ENCODE data around the gene ZFR2. TPM values are rescaled to one million over a fixed set of nuclear protein-coding genes. Genes with fewer than 3 reads are reported as not detected.

The ZFR2 gene
- polyA plus RNA-seq, 3 donors: not detected

DNA sequence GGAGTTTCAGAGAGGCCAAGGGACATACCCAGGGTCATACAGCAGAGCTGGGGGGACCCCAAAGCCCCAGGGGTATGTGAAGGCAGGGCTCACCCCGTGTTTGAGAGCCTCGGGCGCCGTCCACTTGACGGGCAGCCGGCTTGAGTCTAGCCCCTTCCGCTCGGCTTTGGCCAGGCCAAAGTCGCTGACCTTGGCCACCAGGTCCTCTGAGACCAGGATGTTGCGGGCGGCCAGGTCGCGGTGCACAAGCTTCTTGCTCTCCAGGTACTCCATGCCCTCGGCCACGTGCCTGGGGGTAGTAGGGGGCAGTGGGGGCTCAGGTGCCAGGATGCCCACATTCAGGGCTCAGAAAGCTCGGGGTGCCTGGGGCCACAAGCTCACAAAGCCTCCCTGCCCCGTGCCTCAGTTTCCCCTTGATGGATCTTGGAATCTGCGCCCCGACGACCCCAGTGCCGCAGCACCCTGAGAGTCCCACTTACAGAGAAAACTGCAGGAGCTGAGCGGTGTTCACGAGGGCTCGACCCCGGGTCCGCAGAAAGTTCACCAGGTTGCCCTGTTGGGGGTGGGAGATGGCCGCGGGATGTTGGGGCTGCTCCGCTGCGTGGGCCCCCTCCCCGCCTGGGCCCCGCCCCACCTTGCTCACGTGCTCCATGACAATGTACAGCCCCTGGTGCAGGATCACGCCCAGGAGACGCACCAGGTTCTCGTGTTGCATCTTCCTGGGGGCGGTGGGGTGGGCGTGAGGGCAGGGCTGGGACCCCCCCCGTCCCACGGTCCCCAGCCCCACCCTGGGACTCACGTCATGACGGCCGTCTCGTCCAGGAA is 89.7 kb downstream of the ZFR2 start:
- Histone ChIP-seq H3K4me1 (ENCODE audit: control insufficient read depth in 1 of 2, insufficient read depth in 2 of 2, low read length in 2 of 2) (no peaks in the 10 kb centered on the region), H2AFZ (ENCODE audit: insufficient read depth, low read depth, low read length, poor library complexity, severe bottlenecking) (no peak overlapping the region), H3K79me2 (ENCODE audit: insufficient read depth, low read length) (no peaks in the 10 kb centered on the region), H3K9ac (ENCODE audit: insufficient read depth, low read length, poor library complexity, severe bottlenecking) (no peak overlapping the region), H3K4me3 (replicated peaks in 1 of 3; ENCODE audit: low read depth in 2 of 3, low read length in 3 of 3) (no peak overlapping the region), H3K27me3 (ENCODE audit: control insufficient read depth in 2 of 2, insufficient read depth in 2 of 2, low read length in 2 of 2) (no peaks in the 10 kb centered on the region), H3K36me3 (replicated peaks in 1 of 2; ENCODE audit: control insufficient read depth in 1 of 2, insufficient read depth in 2 of 2, low read length in 2 of 2) (no peaks in the 10 kb centered on the region), H3K9me3 (replicated peaks in 1 of 2; ENCODE audit: control insufficient read depth in 1 of 2, insufficient read depth in 1 of 2, low read length in 2 of 2) (peaks cover 22 to 32% of the 10 kb centered on the region in 2 donors), H4K20me1 (ENCODE audit: insufficient read depth, low read length) (no peaks in the 10 kb centered on the region), H3K4me2 (replicated peaks; ENCODE audit: extremely low read depth, low read length, poor library complexity, severe bottlenecking) (no peak overlapping the region), H3K27ac (ENCODE audit: low read depth in 1 of 2, low read length in 2 of 2) (no peak overlapping the region)
- Mint-ChIP-seq H3K36me3 (peaks cover 1 to 7% of the 10 kb centered on the region in 2 donors), H3K9me3 (peaks cover 19 to 35% (median 23%) of the 10 kb centered on the region in 7 donors), H3K4me1 (no peaks in the 10 kb centered on the region), H3K27ac (no peak overlapping the region), H3K4me3 (no peak overlapping the region), H3K27me3 (ENCODE audit: low read depth in 3 of 3) (peaks cover 0 to 6% (median 1%) of the 10 kb centered on the region in 3 donors)
- TF ChIP-seq CTCF (IDR thresholded peaks at IDR 0.05): no peak
- intact Hi-C loops (cut with micrococcal nuclease): no loop called here
- no peak for DNase-seq
- WGBS (ENCODE audit: insufficient coverage): 90% methylated on average over 40 of the region's 44 CpGs

DNA sequence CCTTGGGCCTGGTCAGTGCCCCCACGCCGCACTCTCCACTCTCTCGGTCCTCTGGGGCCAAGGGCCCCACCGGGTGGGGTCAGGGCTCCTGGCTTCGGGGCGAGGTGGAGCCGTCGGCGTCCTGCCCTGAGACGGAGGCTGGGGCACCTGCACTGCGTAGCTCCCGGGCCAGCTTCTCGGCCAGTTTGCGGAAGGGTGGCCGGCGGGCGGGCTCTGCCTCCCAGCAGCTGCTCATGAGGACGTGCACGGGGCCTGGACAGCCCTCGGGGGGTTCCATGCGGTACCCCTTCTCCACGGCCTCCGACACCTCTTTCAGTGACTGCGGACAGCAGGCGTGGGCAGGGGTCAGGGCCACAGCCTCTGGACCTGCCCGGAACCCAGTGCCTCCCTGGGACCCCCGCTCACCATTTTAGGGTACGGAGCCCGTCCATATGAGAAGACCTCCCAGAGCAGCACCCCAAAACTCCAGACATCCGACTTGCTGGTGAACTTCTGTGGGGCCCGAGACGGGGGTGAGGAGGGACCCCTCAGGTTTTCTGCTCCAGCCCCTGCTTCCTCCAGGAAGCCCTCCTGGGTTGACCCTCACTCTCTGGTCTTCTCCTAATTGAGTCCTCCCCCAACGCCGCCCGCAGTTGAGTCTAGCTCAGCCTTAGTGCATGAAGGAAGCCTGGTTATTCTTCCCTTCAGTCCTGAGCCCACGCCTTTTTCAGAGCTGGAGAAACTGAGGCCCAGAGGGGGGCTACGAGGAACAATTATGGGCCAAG is 90.6 kb downstream of the ZFR2 start:
- no peak overlapping the region for H3K27ac Mint-ChIP-seq
- no peak overlapping the region for H3K4me2 ChIP-seq (replicated peaks; ENCODE audit: extremely low read depth, low read length, poor library complexity, severe bottlenecking)
- H3K27ac ChIP-seq (ENCODE audit: low read depth in 1 of 2, low read length in 2 of 2): no peak overlapping the region
- no peaks in the 10 kb centered on the region for H3K79me2 ChIP-seq (ENCODE audit: insufficient read depth, low read length)
- no peak overlapping the region for H3K4me3 Mint-ChIP-seq
- WGBS (ENCODE audit: insufficient coverage): 97% methylated on average over 31 of the region's 37 CpGs
- no peak for TF ChIP-seq CTCF (IDR thresholded peaks at IDR 0.05)
- peaks cover 1 to 7% of the 10 kb centered on the region in 2 donors for H3K36me3 Mint-ChIP-seq
- no peaks in the 10 kb centered on the region for H3K4me1 Mint-ChIP-seq
- H3K9me3 Mint-ChIP-seq: peaks cover 19 to 31% (median 23%) of the 10 kb centered on the region in 7 donors
- H3K4me1 ChIP-seq (ENCODE audit: control insufficient read depth in 1 of 2, insufficient read depth in 2 of 2, low read length in 2 of 2): no peaks in the 10 kb centered on the region
- no peaks in the 10 kb centered on the region for H4K20me1 ChIP-seq (ENCODE audit: insufficient read depth, low read length)
- H3K27me3 ChIP-seq (ENCODE audit: control insufficient read depth in 2 of 2, insufficient read depth in 2 of 2, low read length in 2 of 2): no peaks in the 10 kb centered on the region
- no peak overlapping the region for H3K4me3 ChIP-seq (replicated peaks in 1 of 3; ENCODE audit: low read depth in 2 of 3, low read length in 3 of 3)
- H3K9ac ChIP-seq (ENCODE audit: insufficient read depth, low read length, poor library complexity, severe bottlenecking): no peak overlapping the region
- no peak overlapping the region for H2AFZ ChIP-seq (ENCODE audit: insufficient read depth, low read depth, low read length, poor library complexity, severe bottlenecking)
- peaks cover 22 to 27% of the 10 kb centered on the region in 2 donors for H3K9me3 ChIP-seq (replicated peaks in 1 of 2; ENCODE audit: control insufficient read depth in 1 of 2, insufficient read depth in 1 of 2, low read length in 2 of 2)
- intact Hi-C loops (cut with micrococcal nuclease): no loop called here
- H3K27me3 Mint-ChIP-seq (ENCODE audit: low read depth in 3 of 3): peaks cover 0 to 6% (median 1%) of the 10 kb centered on the region in 3 donors
- H3K36me3 ChIP-seq (replicated peaks in 1 of 2; ENCODE audit: control insufficient read depth in 1 of 2, insufficient read depth in 2 of 2, low read length in 2 of 2): no peaks in the 10 kb centered on the region
- no peak for DNase-seq
